Activated T-helper 1 cell treated with Interleukin-2 at 50 U/mL for 16 hours (primary cell): ENCODE measurements around the gene L3MBTL3.

Experiments
- DNase-seq: peaks from one replicate; pipeline ENCODE4 v3.0.0-alpha.2; 2020; ENCODE audit warnings: low read depth

The L3MBTL3 gene

GRCh38 chr6:130183271-130184222 is 165.2 kb downstream of the L3MBTL3 start:
- DNase-seq: no peak

GRCh38 chr6:130185658-130186057 is 167.3 kb downstream of the L3MBTL3 start:
- no peak for DNase-seq

GRCh38 chr6:130187335-130188206 is 169.2 kb downstream of the L3MBTL3 start:
- no peak for DNase-seq

GRCh38 chr6:130188207-130188899 is 170.0 kb downstream of the L3MBTL3 start:
- DNase-seq: no peak

- DNase-seq: no peak
Observed at GRCh38 chr6:130189531-130190397, 171.4 kb downstream of the L3MBTL3 start.
